Fibroblast of mammary gland (primary cell): ENCODE data around the gene TP63.

Experiments used
- DNase-seq: peaks from one replicate; pipeline ENCODE4 v3.0.0-alpha.2; 2010; ENCODE audit warnings: low read depth
- H3K4me3 ChIP-seq: 2 replicates; pipeline ENCODE4 v1.5.1; 2011; ENCODE audit warnings: low read depth, mild to moderate bottlenecking, low read length, moderate library complexity; ENCODE audit not compliant: control insufficient read depth
- TF ChIP-seq, protein P1 (sequence below): conservative IDR thresholded peaks from 2 replicates; pipeline ENCODE4 v1.5.1; 2011; ENCODE audit warnings: low read depth, low read length, inconsistent platforms; ENCODE audit not compliant: control insufficient read depth, insufficient read depth

The TP63 gene

DNA sequence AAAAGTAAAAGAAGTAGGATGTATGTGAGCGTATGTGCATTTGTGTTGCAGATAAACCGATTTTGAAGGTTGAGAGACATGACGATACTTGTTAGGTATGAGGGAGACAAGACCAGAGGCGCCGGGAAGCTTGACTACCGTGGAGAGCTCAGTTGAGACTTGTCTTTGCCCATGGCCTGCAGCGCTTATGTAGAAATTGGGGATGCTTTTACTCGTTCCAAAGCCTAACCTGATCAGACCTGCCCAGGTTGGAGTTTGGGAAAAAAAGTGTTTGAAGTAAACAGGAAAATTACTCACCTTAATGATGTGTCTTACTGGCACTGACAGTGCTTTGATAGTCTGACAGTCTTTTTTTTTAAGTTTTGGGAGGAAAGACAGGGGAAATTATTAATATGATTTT lies 202.8 kb downstream of the TP63 start:
- no peak overlapping the region for H3K4me3 ChIP-seq
- TF ChIP-seq, protein P1, sequence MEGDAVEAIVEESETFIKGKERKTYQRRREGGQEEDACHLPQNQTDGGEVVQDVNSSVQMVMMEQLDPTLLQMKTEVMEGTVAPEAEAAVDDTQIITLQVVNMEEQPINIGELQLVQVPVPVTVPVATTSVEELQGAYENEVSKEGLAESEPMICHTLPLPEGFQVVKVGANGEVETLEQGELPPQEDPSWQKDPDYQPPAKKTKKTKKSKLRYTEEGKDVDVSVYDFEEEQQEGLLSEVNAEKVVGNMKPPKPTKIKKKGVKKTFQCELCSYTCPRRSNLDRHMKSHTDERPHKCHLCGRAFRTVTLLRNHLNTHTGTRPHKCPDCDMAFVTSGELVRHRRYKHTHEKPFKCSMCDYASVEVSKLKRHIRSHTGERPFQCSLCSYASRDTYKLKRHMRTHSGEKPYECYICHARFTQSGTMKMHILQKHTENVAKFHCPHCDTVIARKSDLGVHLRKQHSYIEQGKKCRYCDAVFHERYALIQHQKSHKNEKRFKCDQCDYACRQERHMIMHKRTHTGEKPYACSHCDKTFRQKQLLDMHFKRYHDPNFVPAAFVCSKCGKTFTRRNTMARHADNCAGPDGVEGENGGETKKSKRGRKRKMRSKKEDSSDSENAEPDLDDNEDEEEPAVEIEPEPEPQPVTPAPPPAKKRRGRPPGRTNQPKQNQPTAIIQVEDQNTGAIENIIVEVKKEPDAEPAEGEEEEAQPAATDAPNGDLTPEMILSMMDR, result no peak
- no peak for DNase-seq

DNA sequence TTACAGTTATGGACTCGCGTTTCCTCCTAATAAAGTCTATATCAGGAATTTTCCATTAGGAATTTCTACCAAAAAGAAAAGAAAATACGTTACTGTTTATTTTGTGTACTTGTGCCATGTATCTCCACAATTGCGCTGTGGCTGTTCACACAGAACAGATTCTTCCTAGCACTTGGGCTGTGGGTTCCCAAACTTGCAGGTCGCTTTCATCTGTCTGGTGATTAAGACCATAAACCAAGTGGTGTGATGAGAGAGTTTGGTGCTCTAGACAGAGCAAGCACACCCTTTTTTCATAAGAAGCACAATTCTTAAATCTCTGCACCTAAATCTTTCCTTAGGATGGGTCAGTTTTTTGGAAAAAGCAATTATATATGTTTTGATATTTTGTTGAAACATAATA lies 203.3 kb downstream of the TP63 start:
- no peak overlapping the region for H3K4me3 ChIP-seq
- no peak for DNase-seq
- TF ChIP-seq, protein P1, result no peak

DNA sequence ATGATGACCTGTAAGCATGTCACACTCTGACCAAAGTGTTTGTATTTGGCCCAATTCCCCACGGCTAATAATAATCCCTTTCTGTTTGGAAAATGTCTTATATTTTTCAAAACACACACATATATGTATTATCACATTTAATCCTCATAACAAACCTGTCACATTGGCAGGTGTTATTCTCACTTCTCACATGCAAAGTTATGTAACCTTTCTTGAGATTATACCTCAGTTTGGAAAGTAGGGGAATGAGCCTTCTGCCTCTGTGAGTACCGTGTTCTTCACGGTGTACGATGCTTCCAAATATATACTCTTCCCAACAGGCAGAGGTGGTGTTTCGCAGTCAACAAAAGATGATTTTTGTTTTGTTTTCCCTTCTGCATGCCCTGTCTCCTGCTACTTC lies 205.6 kb downstream of the TP63 start:
- no peak for DNase-seq
- no peak overlapping the region for H3K4me3 ChIP-seq
- TF ChIP-seq, protein P1, result no peak

DNA sequence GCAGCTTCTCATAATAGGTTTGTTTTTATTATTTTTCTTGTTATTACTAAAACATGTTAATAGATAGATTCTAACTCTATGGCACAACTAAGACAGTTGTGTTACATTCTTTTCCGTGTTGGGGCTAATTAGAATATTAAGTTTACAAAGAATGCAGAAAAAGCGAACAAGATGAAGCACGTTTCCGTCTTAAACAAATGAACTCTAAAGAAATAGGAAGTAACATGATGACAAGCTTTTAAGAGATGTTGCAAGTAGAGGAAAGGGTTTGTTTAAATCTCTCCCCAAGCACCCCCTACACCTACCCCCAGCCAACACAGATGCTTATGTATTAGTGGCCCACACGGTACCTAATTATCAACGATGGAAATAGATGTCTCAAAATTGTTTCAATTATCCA lies 207.1 kb downstream of the TP63 start:
- H3K4me3 ChIP-seq, result no peak overlapping the region
- TF ChIP-seq, protein P1, result no peak
- DNase-seq, result no peak

DNA sequence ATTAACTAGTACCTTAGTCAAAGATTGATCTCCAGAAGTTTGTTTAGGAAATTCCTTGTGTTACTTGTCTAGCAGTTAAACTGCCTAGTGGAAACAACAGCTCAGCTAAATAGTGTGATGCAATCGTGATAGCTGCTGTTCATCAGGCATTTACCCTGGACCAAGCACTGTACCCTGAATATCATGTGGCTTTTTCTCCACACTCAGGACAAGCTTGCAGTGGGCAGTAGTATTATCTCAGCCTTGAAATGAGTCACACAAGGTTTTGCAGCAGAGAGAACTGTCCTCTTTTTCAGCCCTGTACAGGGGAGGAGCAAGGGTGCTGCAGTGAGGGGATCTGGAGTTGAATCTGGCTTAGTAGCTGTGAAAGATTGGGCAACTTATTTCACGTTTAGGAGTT lies 208.4 kb downstream of the TP63 start:
- TF ChIP-seq, protein P1, result no peak
- DNase-seq, result peak; percentile 77
- H3K4me3 ChIP-seq, result no peak overlapping the region

DNA sequence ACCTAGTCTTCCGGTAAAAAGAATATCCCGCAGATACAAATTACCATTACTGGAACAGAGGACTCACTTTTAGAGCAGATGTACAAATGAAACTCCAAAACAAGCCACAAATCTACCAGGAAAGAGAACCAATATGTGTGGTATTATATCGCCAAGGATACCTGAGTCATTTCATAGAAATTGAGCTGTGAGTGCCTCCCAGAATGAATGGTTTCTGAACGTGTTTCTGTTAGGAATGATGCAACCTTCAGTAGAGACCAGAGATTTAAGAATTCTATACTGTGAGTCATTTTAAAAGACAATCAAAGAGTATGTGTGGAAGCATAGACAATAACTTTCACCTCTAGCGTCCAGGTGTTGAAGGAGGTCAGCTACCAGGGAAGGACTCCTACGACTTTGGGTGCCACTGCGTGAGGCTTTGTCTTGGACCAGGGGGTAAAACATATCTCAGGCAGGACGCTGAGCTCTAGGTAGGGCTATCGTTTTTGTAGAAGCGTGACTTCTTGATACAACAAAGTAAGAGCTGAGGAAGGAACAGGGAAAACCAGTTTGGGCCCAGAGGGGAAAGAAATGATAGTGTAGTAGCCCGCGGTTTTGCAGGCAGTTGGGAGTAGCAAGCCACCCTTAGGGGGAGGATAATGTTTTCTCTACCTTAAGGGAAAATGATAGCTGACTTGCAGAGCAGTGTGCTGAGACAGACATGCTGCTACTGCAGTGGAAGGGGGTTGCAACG lies 210.4 kb downstream of the TP63 start:
- DNase-seq, result peak; percentile 65
- H3K4me3 ChIP-seq, result no peak overlapping the region
- TF ChIP-seq, protein P1, result no peak
